ENCODE measurements around the gene FAM184B. TPM values are rescaled to one million over a fixed set of nuclear protein-coding genes. Genes with fewer than 3 reads are reported as not detected.

FAM184B gene
- total and polyA plus RNA-seq, 2 of the 4 experiments (the other 2 are of a cell fraction), result 0.07 to 0.18 TPM

GRCh38 chr4:17771284-17771908 lies 10.0 kb downstream of the FAM184B start:
- intact Hi-C loops (cut with micrococcal nuclease), result no loop called here

More at GRCh38 chr4:17771284-17771908, 10.0 kb downstream of the FAM184B start:
- DNase-seq (no peak), ATAC-seq (ENCODE audit: low read depth) (no peak)
- Histone ChIP-seq H3K4me3 (ENCODE audit: insufficient read depth, low read depth, low read length) (no peak overlapping the region), H4K8ac (ENCODE audit: low read depth in 2 of 2, low read length in 2 of 2) (no peak overlapping the region), H3K14ac (replicated peaks; ENCODE audit: low read depth, low read length) (no peak overlapping the region), H3K27me3 (ENCODE audit: control insufficient read depth, insufficient read depth, low read length) (peaks cover 1% of the 10 kb centered on the region; the same call in 1 of the 2 replicates), H4K91ac (ENCODE audit: insufficient read depth, low read depth, low read length) (no peak overlapping the region), H3K9ac (ENCODE audit: low read depth, low read length) (no peak overlapping the region), H4K5ac (ENCODE audit: low read depth, low read length) (no peak overlapping the region), H3K27ac (ENCODE audit: insufficient read depth, low read length) (no peak overlapping the region), H2BK15ac (ENCODE audit: low read depth, low read length) (no peak overlapping the region), H3K18ac (ENCODE audit: low read depth, low read length) (no peak overlapping the region), H2AK5ac (ENCODE audit: low read depth, low read length) (no peak overlapping the region), H3K56ac (ENCODE audit: extremely low read depth, insufficient read depth, low read length) (no peak overlapping the region), H3K9me3 (ENCODE audit: control insufficient read depth, insufficient read depth, low read length) (no peaks in the 10 kb centered on the region), H3K4ac (ENCODE audit: low read depth, low read length) (no peak overlapping the region), H2BK20ac (ENCODE audit: low read depth, low read length) (no peak overlapping the region), H3K23ac (ENCODE audit: low read depth, low read length) (no peak overlapping the region), H2AK9ac (replicated peaks; ENCODE audit: low read depth, low read length, poor library complexity) (no peak overlapping the region), H3K9me1 (ENCODE audit: insufficient read depth, low read length) (no peaks in the 10 kb centered on the region), H2BK5ac (ENCODE audit: low read depth, low read length, poor library complexity, severe bottlenecking) (no peak overlapping the region), H2AFZ (replicated peaks; ENCODE audit: low read length, poor library complexity) (no peak overlapping the region), H3K36me3 (ENCODE audit: control insufficient read depth, insufficient read depth, low read length) (no peaks in the 10 kb centered on the region), H2BK120ac (ENCODE audit: low read depth, low read length) (no peak overlapping the region), H3K4me1 (ENCODE audit: control insufficient read depth, insufficient read depth, low read length) (no peaks in the 10 kb centered on the region), H3K79me1 (ENCODE audit: low read depth in 1 of 2, low read length in 2 of 2) (no peaks in the 10 kb centered on the region), H4K20me1 (ENCODE audit: insufficient read depth, low read length) (no peaks in the 10 kb centered on the region), H3K4me2 (ENCODE audit: low read depth, low read length) (no peak overlapping the region)
- ChIA-PET POLR2A (ENCODE audit: unreplicated experiment) (no interaction called here), CTCF (interaction anchor here (0.6 kb wide), 1 partner anchor 235 kb away, joined by 3 read pairs; no protein-coding TSS in a partner anchor)
- 46% methylated on average over 3 of the region's 8 CpGs; no CpG with 5 or more reads in 1 of the 2 experiments for WGBS, 2 experiments (ENCODE audit: extremely low coverage in 2 of 2, insufficient read length in 1 of 2)
- BruUV-seq (replicated peaks), result no TSS peak
- TF ChIP-seq MAFK (IDR thresholded peaks at IDR 0.05; ENCODE audit: low read depth, low read length), result no peak
- TF ChIP-seq SMC3 (IDR thresholded peaks at IDR 0.05; ENCODE audit: low read depth, low read length), result no peak
- TF ChIP-seq, protein P1, sequence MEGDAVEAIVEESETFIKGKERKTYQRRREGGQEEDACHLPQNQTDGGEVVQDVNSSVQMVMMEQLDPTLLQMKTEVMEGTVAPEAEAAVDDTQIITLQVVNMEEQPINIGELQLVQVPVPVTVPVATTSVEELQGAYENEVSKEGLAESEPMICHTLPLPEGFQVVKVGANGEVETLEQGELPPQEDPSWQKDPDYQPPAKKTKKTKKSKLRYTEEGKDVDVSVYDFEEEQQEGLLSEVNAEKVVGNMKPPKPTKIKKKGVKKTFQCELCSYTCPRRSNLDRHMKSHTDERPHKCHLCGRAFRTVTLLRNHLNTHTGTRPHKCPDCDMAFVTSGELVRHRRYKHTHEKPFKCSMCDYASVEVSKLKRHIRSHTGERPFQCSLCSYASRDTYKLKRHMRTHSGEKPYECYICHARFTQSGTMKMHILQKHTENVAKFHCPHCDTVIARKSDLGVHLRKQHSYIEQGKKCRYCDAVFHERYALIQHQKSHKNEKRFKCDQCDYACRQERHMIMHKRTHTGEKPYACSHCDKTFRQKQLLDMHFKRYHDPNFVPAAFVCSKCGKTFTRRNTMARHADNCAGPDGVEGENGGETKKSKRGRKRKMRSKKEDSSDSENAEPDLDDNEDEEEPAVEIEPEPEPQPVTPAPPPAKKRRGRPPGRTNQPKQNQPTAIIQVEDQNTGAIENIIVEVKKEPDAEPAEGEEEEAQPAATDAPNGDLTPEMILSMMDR (conservative IDR thresholded peaks at IDR 0.05; ENCODE audit: low read depth, low read length), result no peak
- no peak for TF ChIP-seq MXI1 (IDR thresholded peaks at IDR 0.05; ENCODE audit: borderline replicate concordance, low read depth, low read length)
- no peak for TF ChIP-seq CEBPB (IDR thresholded peaks at IDR 0.05; ENCODE audit: low read depth, low read length)
- no peak for TF ChIP-seq NFE2L2 (IDR thresholded peaks at IDR 0.05; ENCODE audit: low read depth, low read length)
- no peak for TF ChIP-seq RAD21 (IDR thresholded peaks at IDR 0.05; ENCODE audit: low read length)
- no peak for TF ChIP-seq POLR2A (IDR thresholded peaks at IDR 0.05; ENCODE audit: low read depth, low read length)
- TF ChIP-seq BHLHE40 (IDR thresholded peaks at IDR 0.05; ENCODE audit: low read depth, low read length), result no peak
- no peak for TF ChIP-seq CHD1 (IDR thresholded peaks at IDR 0.05; ENCODE audit: low read depth, low read length)
- TF ChIP-seq, protein P2, sequence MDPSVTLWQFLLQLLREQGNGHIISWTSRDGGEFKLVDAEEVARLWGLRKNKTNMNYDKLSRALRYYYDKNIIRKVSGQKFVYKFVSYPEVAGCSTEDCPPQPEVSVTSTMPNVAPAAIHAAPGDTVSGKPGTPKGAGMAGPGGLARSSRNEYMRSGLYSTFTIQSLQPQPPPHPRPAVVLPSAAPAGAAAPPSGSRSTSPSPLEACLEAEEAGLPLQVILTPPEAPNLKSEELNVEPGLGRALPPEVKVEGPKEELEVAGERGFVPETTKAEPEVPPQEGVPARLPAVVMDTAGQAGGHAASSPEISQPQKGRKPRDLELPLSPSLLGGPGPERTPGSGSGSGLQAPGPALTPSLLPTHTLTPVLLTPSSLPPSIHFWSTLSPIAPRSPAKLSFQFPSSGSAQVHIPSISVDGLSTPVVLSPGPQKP (IDR thresholded peaks at IDR 0.05; ENCODE audit: borderline replicate concordance, low read depth, low read length), result no peak
- no peak for TF ChIP-seq RFX5 (IDR thresholded peaks at IDR 0.05; ENCODE audit: low read depth, low read length)
- no peak for TF ChIP-seq RCOR1 (IDR thresholded peaks at IDR 0.05; ENCODE audit: insufficient replicate concordance, low read length)
- TF ChIP-seq FOS (IDR thresholded peaks at IDR 0.05; ENCODE audit: low read depth, low read length), result no peak
- in situ Hi-C loops (cut with MboI; ENCODE audit: low sequenced_read_pairs), result no loop called here
- dilution Hi-C loops (cut with HindIII; ENCODE audit: low sequenced_read_pairs, unreplicated experiment), result no loop called here
